HG03571 (cell line): Measurements from ENCODE around the gene STOML1.
"Not testable (repeated sequence)": the region's sequence is repeated elsewhere in the genome, so short reads cannot be mapped to it uniquely, and the experiment has no call there.

Experiments used
- ATAC-seq: cut with Tn5 transposase; IDR thresholded peaks from one replicate; pipeline ENCODE4 v1.9.1; 2021; ENCODE audit not compliant: unreplicated experiment

Gene STOML1

GRCh38 chr15:73965094-73965757 lies 26.9 kb downstream of the STOML1 start:
- peak; percentile 22 for ATAC-seq

- peak; percentile 48 for ATAC-seq
Observed at GRCh38 chr15:73964736-73965093, 27.4 kb downstream of the STOML1 start.

- ATAC-seq, result no peak
Observed at GRCh38 chr15:73962433-73962832, 29.7 kb downstream of the STOML1 start.

- ATAC-seq, result not testable (repeated sequence)
Observed at GRCh38 chr15:73960472-73961070, 31.5 kb downstream of the STOML1 start.

- no peak for ATAC-seq
Observed at GRCh38 chr15:73959801-73960200, 32.3 kb downstream of the STOML1 start.

GRCh38 chr15:73959012-73959581 lies 33.0 kb downstream of the STOML1 start:
- no peak for ATAC-seq

GRCh38 chr15:73957785-73958184 lies 34.3 kb downstream of the STOML1 start:
- ATAC-seq, result no peak

- ATAC-seq, result no peak
Observed at GRCh38 chr15:73957276-73957675, 34.8 kb downstream of the STOML1 start.

- no peak for ATAC-seq
Observed at GRCh38 chr15:73956743-73957135, 35.4 kb downstream of the STOML1 start.

GRCh38 chr15:73955861-73956742 lies 36.0 kb downstream of the STOML1 start:
- ATAC-seq, result no peak

GRCh38 chr15:73955326-73955725 lies 36.8 kb downstream of the STOML1 start:
- no peak for ATAC-seq

GRCh38 chr15:73954188-73955145 lies 37.6 kb downstream of the STOML1 start:
- ATAC-seq, result no peak

GRCh38 chr15:73952913-73953750 lies 39.0 kb downstream of the STOML1 start:
- no peak for ATAC-seq

GRCh38 chr15:73952171-73952912 lies 39.8 kb downstream of the STOML1 start:
- no peak for ATAC-seq

- ATAC-seq, result no peak
Observed at GRCh38 chr15:73951601-73952000, 40.5 kb downstream of the STOML1 start.

GRCh38 chr15:73950831-73951561 lies 41.1 kb downstream of the STOML1 start:
- ATAC-seq, result no peak

GRCh38 chr15:73950479-73950830 lies 41.6 kb downstream of the STOML1 start:
- ATAC-seq, result no peak

GRCh38 chr15:73949496-73949895 lies 42.6 kb downstream of the STOML1 start:
- ATAC-seq, result no peak
